Activated CD8-positive, alpha-beta memory T cell treated with anti-CD3 and anti-CD28 coated beads, Interleukin-2, amount 50 U/mL, for 1 hour (primary cell): ENCODE data around the gene HID1.
A peak's percentile ranks its signal among the peaks of the same experiment; 100 is the strongest.
"Not testable (repeated sequence)": the region's sequence is repeated elsewhere in the genome, so short reads cannot be mapped to it uniquely, and the experiment has no call there.

Experiments used
- DNase-seq: peaks from one replicate; pipeline ENCODE4 v3.0.0-alpha.2; 2020; ENCODE audit errors: extremely low read depth

HID1 gene

GRCh38 chr17:75001915-75002843 lies 29.6 kb upstream of the HID1 start:
- no peak for DNase-seq

GRCh38 chr17:74999523-74999922 lies 27.0 kb upstream of the HID1 start:
- DNase-seq, result no peak

GRCh38 chr17:74998783-74999182 lies 26.2 kb upstream of the HID1 start:
- no peak for DNase-seq

- DNase-seq, result no peak
Observed at GRCh38 chr17:74995847-74996246, 23.3 kb upstream of the HID1 start.

- no peak for DNase-seq
Observed at GRCh38 chr17:74994440-74994839, 21.9 kb upstream of the HID1 start.

GRCh38 chr17:74992223-74992622 lies 19.7 kb upstream of the HID1 start:
- no peak for DNase-seq

- DNase-seq, result no peak
Observed at GRCh38 chr17:74990581-74991105, 18.1 kb upstream of the HID1 start.

- no peak for DNase-seq
Observed at GRCh38 chr17:74987909-74988711, 15.6 kb upstream of the HID1 start.

GRCh38 chr17:74987418-74987908 lies 14.9 kb upstream of the HID1 start, which contains the start of gene CDR2L:
CDR2L (plus strand) TSS chr17:74987632; CDS start chr17:74988044, 412 bp downstream.
- peak; percentile 68 for DNase-seq

GRCh38 chr17:74986206-74986576 lies 13.6 kb upstream of the HID1 start:
- DNase-seq, result no peak

GRCh38 chr17:74982663-74983313 lies 10.2 kb upstream of the HID1 start:
- not testable (repeated sequence) for DNase-seq

- no peak for DNase-seq
Observed at GRCh38 chr17:74981979-74982662, 9.6 kb upstream of the HID1 start.

GRCh38 chr17:74981318-74981978 lies 8.9 kb upstream of the HID1 start:
- DNase-seq, result no peak

GRCh38 chr17:74979408-74980146 lies 7.0 kb upstream of the HID1 start:
- DNase-seq, result no peak

GRCh38 chr17:74978240-74978639 lies 5.7 kb upstream of the HID1 start:
- no peak for DNase-seq

- no peak for DNase-seq
Observed at GRCh38 chr17:74977802-74978201, 5.2 kb upstream of the HID1 start.

- DNase-seq, result no peak
Observed at GRCh38 chr17:74975943-74976342, 3.4 kb upstream of the HID1 start.

- no peak for DNase-seq
Observed at GRCh38 chr17:74972973-74973328, 392 bp upstream of the HID1 start.

GRCh38 chr17:74971842-74972106 lies 785 bp downstream of the HID1 start:
- no peak for DNase-seq
